Measurements from ENCODE around the gene GRIN2A. TPM values are rescaled to one million over a fixed set of nuclear protein-coding genes. Genes with fewer than 3 reads are reported as not detected.

GRIN2A gene
- total RNA-seq, 1 experiment from 2014 or later: not detected

DNA sequence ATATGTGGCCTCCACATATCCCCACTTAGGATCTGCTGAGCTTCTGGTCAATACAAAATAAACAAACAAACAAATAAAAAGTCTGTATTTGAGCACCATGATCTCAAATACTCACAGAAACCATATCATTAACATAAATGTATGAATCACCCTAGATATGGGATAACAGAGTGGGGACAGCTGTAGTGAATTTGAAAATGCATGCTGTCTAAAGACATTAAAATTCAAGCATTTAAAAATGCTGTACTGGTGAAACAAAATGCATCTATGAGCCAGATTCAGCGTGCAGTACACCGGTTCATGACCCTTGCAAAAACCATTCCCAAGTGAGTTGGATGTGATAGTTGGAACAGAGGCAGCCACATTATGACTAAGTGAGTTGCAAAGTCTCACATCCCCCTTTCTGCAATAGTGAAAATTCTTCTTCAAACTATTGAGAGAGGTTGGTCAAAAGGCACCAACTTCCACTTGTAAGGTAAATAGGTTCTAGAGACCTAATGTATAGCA, 12.3 kb downstream of the GRIN2A start:
- H3K4me1 Mint-ChIP-seq (ENCODE audit: insufficient read depth, unreplicated experiment): no peaks in the 10 kb centered on the region
- BruUV-seq (replicated peaks): no TSS peak

DNA sequence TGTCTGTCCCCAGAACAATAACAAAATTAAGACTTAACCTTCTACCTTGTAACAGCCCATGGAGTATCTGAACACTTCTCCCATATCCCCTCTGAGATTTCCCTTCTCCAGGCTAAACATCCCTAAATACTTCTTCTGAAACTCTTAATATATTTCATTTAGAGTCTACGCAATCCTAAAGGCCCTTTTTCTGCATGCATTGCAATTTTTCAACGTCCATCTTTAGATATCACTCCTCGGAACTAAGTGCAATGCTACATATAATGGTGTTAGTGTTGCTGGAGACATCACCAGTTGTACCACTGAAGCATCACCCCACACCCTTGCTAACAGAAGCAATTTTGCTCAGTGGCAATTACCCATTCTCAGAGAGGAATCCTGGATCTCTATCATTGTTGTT, 13.2 kb downstream of the GRIN2A start:
- DNase-seq (ENCODE audit: unreplicated experiment): no peak
- BruUV-seq (replicated peaks): no TSS peak
- intact Hi-C loops (cut with micrococcal nuclease): no loop called here
- H3K4me3 Mint-ChIP-seq (ENCODE audit: unreplicated experiment): no peak overlapping the region
- no peaks in the 10 kb centered on the region for H3K36me3 Mint-ChIP-seq (ENCODE audit: insufficient read depth, unreplicated experiment)
- TF ChIP-seq, protein P1, sequence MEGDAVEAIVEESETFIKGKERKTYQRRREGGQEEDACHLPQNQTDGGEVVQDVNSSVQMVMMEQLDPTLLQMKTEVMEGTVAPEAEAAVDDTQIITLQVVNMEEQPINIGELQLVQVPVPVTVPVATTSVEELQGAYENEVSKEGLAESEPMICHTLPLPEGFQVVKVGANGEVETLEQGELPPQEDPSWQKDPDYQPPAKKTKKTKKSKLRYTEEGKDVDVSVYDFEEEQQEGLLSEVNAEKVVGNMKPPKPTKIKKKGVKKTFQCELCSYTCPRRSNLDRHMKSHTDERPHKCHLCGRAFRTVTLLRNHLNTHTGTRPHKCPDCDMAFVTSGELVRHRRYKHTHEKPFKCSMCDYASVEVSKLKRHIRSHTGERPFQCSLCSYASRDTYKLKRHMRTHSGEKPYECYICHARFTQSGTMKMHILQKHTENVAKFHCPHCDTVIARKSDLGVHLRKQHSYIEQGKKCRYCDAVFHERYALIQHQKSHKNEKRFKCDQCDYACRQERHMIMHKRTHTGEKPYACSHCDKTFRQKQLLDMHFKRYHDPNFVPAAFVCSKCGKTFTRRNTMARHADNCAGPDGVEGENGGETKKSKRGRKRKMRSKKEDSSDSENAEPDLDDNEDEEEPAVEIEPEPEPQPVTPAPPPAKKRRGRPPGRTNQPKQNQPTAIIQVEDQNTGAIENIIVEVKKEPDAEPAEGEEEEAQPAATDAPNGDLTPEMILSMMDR (IDR thresholded peaks at IDR 0.05; ENCODE audit: unreplicated experiment): no peak
- H3K27ac Mint-ChIP-seq (ENCODE audit: low read depth, unreplicated experiment): no peak overlapping the region
- ChIA-PET POLR2A (interaction anchor here (0.6 kb wide), 1 partner anchor 738 kb away, joined by 3 read pairs; no protein-coding TSS in a partner anchor), CTCF (no interaction called here)
- H3K27me3 Mint-ChIP-seq (ENCODE audit: insufficient read depth, unreplicated experiment): no peaks in the 10 kb centered on the region
- no peaks in the 10 kb centered on the region for H3K4me1 Mint-ChIP-seq (ENCODE audit: insufficient read depth, unreplicated experiment)
- H3K9me3 Mint-ChIP-seq (ENCODE audit: unreplicated experiment): peaks cover 11% of the 10 kb centered on the region

More for the DNA sequence above, 12.3 kb downstream of the GRIN2A start:
- H3K9me3 Mint-ChIP-seq (ENCODE audit: unreplicated experiment): peaks cover 11% of the 10 kb centered on the region
- ChIA-PET POLR2A (no interaction called here), CTCF (no interaction called here)
- intact Hi-C loops (cut with micrococcal nuclease): no loop called here
- no peak for DNase-seq (ENCODE audit: unreplicated experiment)
- no peaks in the 10 kb centered on the region for H3K36me3 Mint-ChIP-seq (ENCODE audit: insufficient read depth, unreplicated experiment)
- H3K4me3 Mint-ChIP-seq (ENCODE audit: unreplicated experiment): no peak overlapping the region
- H3K27me3 Mint-ChIP-seq (ENCODE audit: insufficient read depth, unreplicated experiment): no peaks in the 10 kb centered on the region
- no peak overlapping the region for H3K27ac Mint-ChIP-seq (ENCODE audit: low read depth, unreplicated experiment)
- TF ChIP-seq, protein P1 (IDR thresholded peaks at IDR 0.05; ENCODE audit: unreplicated experiment): no peak

DNA sequence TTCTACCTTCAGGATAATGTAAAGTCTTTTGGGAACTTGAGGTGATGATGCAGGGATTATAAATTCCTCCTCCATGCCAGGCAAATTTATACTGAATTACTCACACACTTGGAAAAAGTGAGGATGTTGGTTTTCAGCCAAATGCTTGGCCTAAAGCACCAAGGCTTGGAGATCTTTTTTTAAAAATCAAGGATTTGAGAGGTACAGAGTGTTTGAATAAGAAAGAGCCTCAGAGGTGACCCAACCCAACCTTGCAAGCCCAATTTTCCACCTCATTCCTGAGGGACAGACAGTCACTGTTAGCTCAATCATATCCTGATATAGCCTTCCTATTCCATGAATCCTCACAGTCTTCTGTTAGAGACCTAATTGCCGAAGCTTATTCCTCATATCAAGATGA, 14.0 kb downstream of the GRIN2A start:
- intact Hi-C loops (cut with micrococcal nuclease): no loop called here
- peaks cover 11% of the 10 kb centered on the region for H3K9me3 Mint-ChIP-seq (ENCODE audit: unreplicated experiment)
- H3K36me3 Mint-ChIP-seq (ENCODE audit: insufficient read depth, unreplicated experiment): no peaks in the 10 kb centered on the region
- ChIA-PET POLR2A (interaction anchor here (0.6 kb wide), 1 partner anchor 738 kb away, joined by 3 read pairs; no protein-coding TSS in a partner anchor), CTCF (interaction anchor here (1.3 kb wide), 1 partner anchor 10 kb away, joined by 3 read pairs; no protein-coding TSS in a partner anchor)
- no peak overlapping the region for H3K27ac Mint-ChIP-seq (ENCODE audit: low read depth, unreplicated experiment)
- TF ChIP-seq, protein P1 (IDR thresholded peaks at IDR 0.05; ENCODE audit: unreplicated experiment): no peak
- no peak overlapping the region for H3K4me3 Mint-ChIP-seq (ENCODE audit: unreplicated experiment)
- no peaks in the 10 kb centered on the region for H3K27me3 Mint-ChIP-seq (ENCODE audit: insufficient read depth, unreplicated experiment)
- no peaks in the 10 kb centered on the region for H3K4me1 Mint-ChIP-seq (ENCODE audit: insufficient read depth, unreplicated experiment)
- no TSS peak for BruUV-seq (replicated peaks)
- DNase-seq (ENCODE audit: unreplicated experiment): peak; percentile 30

DNA sequence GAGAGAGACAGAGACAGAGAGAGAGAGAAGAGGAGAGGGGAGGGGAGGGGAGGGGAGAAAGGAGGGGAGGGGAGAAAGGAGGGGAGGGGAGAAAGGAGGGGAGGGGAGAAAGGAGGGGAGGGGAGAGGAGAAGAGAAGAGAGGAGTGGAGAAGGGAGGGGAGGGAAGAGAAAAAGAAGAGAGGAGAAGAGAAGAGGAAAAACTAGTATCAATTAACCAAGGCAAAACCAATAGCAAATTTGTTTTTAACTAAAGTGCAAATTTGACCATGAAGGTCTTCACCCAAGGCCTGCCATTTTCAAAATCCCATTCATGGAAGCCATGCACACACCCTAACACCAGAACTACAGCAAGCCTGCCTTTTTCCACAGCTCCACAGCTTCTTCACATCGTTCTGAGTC, 16.6 kb downstream of the GRIN2A start:
- no peaks in the 10 kb centered on the region for H3K4me1 Mint-ChIP-seq (ENCODE audit: insufficient read depth, unreplicated experiment)
- peaks cover 11% of the 10 kb centered on the region for H3K9me3 Mint-ChIP-seq (ENCODE audit: unreplicated experiment)
- intact Hi-C loops (cut with micrococcal nuclease): no loop called here
- POLR2A ChIA-PET: no interaction called here
- H3K27ac Mint-ChIP-seq (ENCODE audit: low read depth, unreplicated experiment): no peak overlapping the region
- no peak overlapping the region for H3K4me3 Mint-ChIP-seq (ENCODE audit: unreplicated experiment)
- no peaks in the 10 kb centered on the region for H3K27me3 Mint-ChIP-seq (ENCODE audit: insufficient read depth, unreplicated experiment)
- no peak for DNase-seq (ENCODE audit: unreplicated experiment)
- TF ChIP-seq, protein P1 (IDR thresholded peaks at IDR 0.05; ENCODE audit: unreplicated experiment): no peak
- H3K36me3 Mint-ChIP-seq (ENCODE audit: insufficient read depth, unreplicated experiment): no peaks in the 10 kb centered on the region
- CTCF ChIA-PET: interaction anchor here (0.7 to 1.2 kb wide), 2 partner anchors 26 to 723 kb away, joined by 3 to 4 read pairs; no protein-coding TSS in a partner anchor
- BruUV-seq (replicated peaks): no TSS peak

Data from MCF 10A (cell line).